ENCODE data around the gene NANOGP8. TPM values are rescaled to one million over a fixed set of nuclear protein-coding genes. Genes with fewer than 3 reads are reported as not detected.
"Not testable (repeated sequence)": the region's sequence is repeated elsewhere in the genome, so short reads cannot be mapped to it uniquely, and the experiment has no call there.

Gene NANOGP8
- 0.89 TPM for total RNA-seq

GRCh38 chr15:35085176-35085919 lies at the start of gene NANOGP8:
TSS of gene NANOGP8 (minus strand) at chr15:35085295. CDS start at chr15:35085110, 185 bp downstream.
- not testable (repeated sequence) for DNase-seq

- no peak for DNase-seq
These were observed 49.2 kb upstream of the NANOGP8 start for GRCh38 chr15:35134299-35134698.

GRCh38 chr15:35130245-35130644 lies 45.1 kb upstream of the NANOGP8 start:
- no peak for DNase-seq

- DNase-seq, result no peak
These were observed 44.3 kb upstream of the NANOGP8 start for GRCh38 chr15:35129361-35129760.

- DNase-seq, result no peak
These were observed 42.6 kb upstream of the NANOGP8 start for GRCh38 chr15:35127717-35128116.

- DNase-seq, result no peak
These were observed 41.1 kb upstream of the NANOGP8 start for GRCh38 chr15:35126236-35126635.

GRCh38 chr15:35123743-35124142 lies 38.6 kb upstream of the NANOGP8 start:
- DNase-seq, result no peak

GRCh38 chr15:35121611-35122359 lies 36.7 kb upstream of the NANOGP8 start:
- DNase-seq, result no peak

- DNase-seq, result no peak
These were observed 35.1 kb upstream of the NANOGP8 start for GRCh38 chr15:35120173-35120572.

GRCh38 chr15:35118960-35119359 lies 33.9 kb upstream of the NANOGP8 start:
- no peak for DNase-seq

GRCh38 chr15:35117543-35118265 lies 32.6 kb upstream of the NANOGP8 start:
- DNase-seq, result no peak

- no peak for DNase-seq
These were observed 30.1 kb upstream of the NANOGP8 start for GRCh38 chr15:35115155-35115725.

- no peak for DNase-seq
These were observed 27.3 kb upstream of the NANOGP8 start for GRCh38 chr15:35112346-35112745.

- DNase-seq, result no peak
These were observed 26.8 kb upstream of the NANOGP8 start for GRCh38 chr15:35111861-35112260.

GRCh38 chr15:35108453-35108852 lies 23.4 kb upstream of the NANOGP8 start:
- no peak for DNase-seq

GRCh38 chr15:35107561-35107960 lies 22.5 kb upstream of the NANOGP8 start:
- no peak for DNase-seq

- DNase-seq, result no peak
These were observed 22.0 kb upstream of the NANOGP8 start for GRCh38 chr15:35107122-35107521.

- DNase-seq, result no peak
These were observed 19.5 kb upstream of the NANOGP8 start for GRCh38 chr15:35104526-35105147.

GRCh38 chr15:35102186-35102585 lies 17.1 kb upstream of the NANOGP8 start:
- DNase-seq, result no peak

GRCh38 chr15:35101335-35101734 lies 16.2 kb upstream of the NANOGP8 start:
- no peak for DNase-seq

GRCh38 chr15:35098737-35099136 lies 13.6 kb upstream of the NANOGP8 start:
- no peak for DNase-seq

GRCh38 chr15:35095941-35096340 lies 10.8 kb upstream of the NANOGP8 start:
- DNase-seq, result no peak
